K562 (cell line): ENCODE measurements around the gene CCDC194. TPM values are rescaled to one million over a fixed set of nuclear protein-coding genes. Genes with fewer than 3 reads are reported as not detected.

ENCODE experiments used
- L3MBTL2 ChIP-seq: fragments of 450-650 bp; IDR thresholded peaks from 2 replicates; pipeline ENCODE4 v1.6.1; 2016; ENCODE audit warnings: mild to moderate bottlenecking, moderate library complexity
- MED1 ChIP-seq: sonication (generic); formaldehyde crosslinking; IDR thresholded peaks from 2 replicates; pipeline ENCODE4 v1.8.1; 2023; ENCODE audit warnings: missing genetic modification reagents, borderline replicate concordance
- PTRF ChIP-seq: fragments of 450-650 bp; IDR thresholded peaks from 2 replicates; pipeline ENCODE4 v1.6.1; 2016; ENCODE audit warnings: mild to moderate bottlenecking, missing genetic modification characterization, missing compliant biosample characterization
- SPI1 ChIP-seq: IDR thresholded peaks from 2 replicates; pipeline ENCODE4 v1.6.1; 2011; ENCODE audit warnings: low read depth, low read length, control low read depth, borderline replicate concordance
- ZEB2 ChIP-seq: fragments of 450-650 bp; IDR thresholded peaks from 2 replicates; pipeline ENCODE4 v1.6.1; 2016
- polyA plus RNA-seq, 8 experiments: library from polyadenylated mRNA; depleted of rRNA in 4 of 8; stranded (reverse) in 5 of 8; unstranded in 3 of 8; fragments of >200 nt; fragmentation: Nextera tagmentation in 2 of 8; fragmentation: Illumina TruSeq in 1 of 8; extraction: Ambion mirVana in 2 of 8; extraction: Trizol in 1 of 8; gene quantifications; 2 replicates each; pipeline versions ENCODE4 v1.2.1 to v1.2.3, GENCODE V29; 2011 to 2014; ENCODE audit warnings: inconsistent platforms in 1 of 8, missing spikeins in 1 of 8
- total RNA-seq, 7 experiments: library from RNA; depleted of rRNA in 6 of 7; stranded (reverse); fragments of >200 nt in 6 of 7; fragmentation: Illumina TruSeq in 2 of 7; extraction: Trizol in 2 of 7; gene quantifications; 2 replicates each; pipeline versions ENCODE4 v1.2.1 to v1.2.3, GENCODE V29; 2011 to 2021; ENCODE audit warnings: low replicate concordance in 1 of 7
- TF ChIP-seq, protein P1 (sequence below): fragments of 250-450 bp; sonication (Bioruptor Pico); IDR thresholded peaks from 2 replicates; pipeline ENCODE4 v1.8.0; 2022; ENCODE audit warnings: moderate library complexity, mild to moderate bottlenecking, inconsistent platforms
- TF ChIP-seq, protein P2 (sequence below): fragments of 450-650 bp; formaldehyde crosslinking; IDR thresholded peaks from 2 replicates; pipeline ENCODE4 v1.4.0; 2020; ENCODE audit warnings: mild to moderate bottlenecking, mixed read lengths
- TF ChIP-seq, protein P3 (sequence below): fragments of 450-650 bp; IDR thresholded peaks from 2 replicates; pipeline ENCODE4 v1.7.0; 2016; ENCODE audit warnings: borderline replicate concordance
- TF ChIP-seq, protein P4 (sequence below): sonication (generic); formaldehyde crosslinking; IDR thresholded peaks from 2 replicates; pipeline ENCODE4 v1.8.0; 2022; ENCODE audit warnings: mild to moderate bottlenecking, low read depth, missing genetic modification reagents
- TF ChIP-seq, protein P5 (sequence below): sonication (generic); IDR thresholded peaks from 2 replicates; pipeline ENCODE4 v1.6.1; 2016
- TF ChIP-seq, protein P6 (sequence below): sonication (generic); formaldehyde crosslinking; IDR thresholded peaks from 2 replicates; pipeline ENCODE4 v1.8.0; 2022; ENCODE audit warnings: mild to moderate bottlenecking, missing genetic modification reagents
- TF ChIP-seq, protein P7 (sequence below): fragments of 150-350 bp; conservative IDR thresholded peaks from 2 replicates; pipeline ENCODE4 v1.6.1; 2014; ENCODE audit warnings: low read length

CCDC194 gene
- total and polyA plus RNA-seq, 9 of the 15 experiments (the other 6 are each of a cell fraction or from before 2014, with no cell fraction given): 0.13 to 1.3 (median 0.39) TPM; not detected in 3

DNA sequence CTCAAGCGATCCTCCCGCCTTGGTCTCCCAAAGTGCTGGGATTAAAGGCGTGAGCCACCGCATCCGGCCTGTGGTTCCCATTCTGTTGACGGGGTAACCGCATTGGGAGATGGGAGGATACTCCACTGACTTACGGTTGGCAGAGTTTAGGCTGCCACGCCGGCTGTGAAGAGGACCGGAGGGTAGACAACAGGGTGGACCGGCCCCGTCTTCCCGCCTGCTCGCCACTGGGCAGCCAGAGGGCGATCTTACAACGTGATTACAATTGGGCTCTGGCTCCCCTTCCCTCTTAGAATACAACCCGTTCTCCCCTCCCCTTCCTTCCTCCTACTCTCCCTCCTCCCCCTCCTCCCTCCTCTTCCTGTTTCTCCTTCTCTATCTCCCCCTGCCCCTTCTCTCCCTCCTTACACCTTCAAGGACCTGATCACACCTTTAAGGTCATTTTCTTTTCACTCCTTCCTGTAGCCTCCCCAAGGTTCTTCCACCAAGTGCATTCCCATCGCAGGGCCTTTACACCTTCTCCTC, 957 bp upstream of the CCDC194 start (continued):
- TF ChIP-seq, protein P1, sequence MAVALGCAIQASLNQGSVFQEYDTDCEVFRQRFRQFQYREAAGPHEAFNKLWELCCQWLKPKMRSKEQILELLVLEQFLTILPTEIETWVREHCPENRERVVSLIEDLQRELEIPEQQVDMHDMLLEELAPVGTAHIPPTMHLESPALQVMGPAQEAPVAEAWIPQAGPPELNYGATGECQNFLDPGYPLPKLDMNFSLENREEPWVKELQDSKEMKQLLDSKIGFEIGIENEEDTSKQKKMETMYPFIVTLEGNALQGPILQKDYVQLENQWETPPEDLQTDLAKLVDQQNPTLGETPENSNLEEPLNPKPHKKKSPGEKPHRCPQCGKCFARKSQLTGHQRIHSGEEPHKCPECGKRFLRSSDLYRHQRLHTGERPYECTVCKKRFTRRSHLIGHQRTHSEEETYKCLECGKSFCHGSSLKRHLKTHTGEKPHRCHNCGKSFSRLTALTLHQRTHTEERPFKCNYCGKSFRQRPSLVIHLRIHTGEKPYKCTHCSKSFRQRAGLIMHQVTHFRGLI (CRISPR knock-in tag): no peak
- TF ChIP-seq, protein P2, sequence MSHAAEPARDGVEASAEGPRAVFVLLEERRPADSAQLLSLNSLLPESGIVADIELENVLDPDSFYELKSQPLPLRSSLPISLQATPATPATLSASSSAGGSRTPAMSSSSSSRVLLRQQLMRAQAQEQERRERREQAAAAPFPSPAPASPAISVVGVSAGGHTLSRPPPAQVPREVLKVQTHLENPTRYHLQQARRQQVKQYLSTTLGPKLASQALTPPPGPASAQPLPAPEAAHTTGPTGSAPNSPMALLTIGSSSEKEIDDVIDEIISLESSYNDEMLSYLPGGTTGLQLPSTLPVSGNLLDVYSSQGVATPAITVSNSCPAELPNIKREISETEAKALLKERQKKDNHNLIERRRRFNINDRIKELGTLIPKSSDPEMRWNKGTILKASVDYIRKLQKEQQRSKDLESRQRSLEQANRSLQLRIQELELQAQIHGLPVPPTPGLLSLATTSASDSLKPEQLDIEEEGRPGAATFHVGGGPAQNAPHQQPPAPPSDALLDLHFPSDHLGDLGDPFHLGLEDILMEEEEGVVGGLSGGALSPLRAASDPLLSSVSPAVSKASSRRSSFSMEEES: no peak
- TF ChIP-seq ZEB2: no peak; the same call in 1 of the 2 replicates
- 0 out of 2 replicates have a peak, but pooled peaks have one; percentile 15 for TF ChIP-seq L3MBTL2
- TF ChIP-seq, protein P3, sequence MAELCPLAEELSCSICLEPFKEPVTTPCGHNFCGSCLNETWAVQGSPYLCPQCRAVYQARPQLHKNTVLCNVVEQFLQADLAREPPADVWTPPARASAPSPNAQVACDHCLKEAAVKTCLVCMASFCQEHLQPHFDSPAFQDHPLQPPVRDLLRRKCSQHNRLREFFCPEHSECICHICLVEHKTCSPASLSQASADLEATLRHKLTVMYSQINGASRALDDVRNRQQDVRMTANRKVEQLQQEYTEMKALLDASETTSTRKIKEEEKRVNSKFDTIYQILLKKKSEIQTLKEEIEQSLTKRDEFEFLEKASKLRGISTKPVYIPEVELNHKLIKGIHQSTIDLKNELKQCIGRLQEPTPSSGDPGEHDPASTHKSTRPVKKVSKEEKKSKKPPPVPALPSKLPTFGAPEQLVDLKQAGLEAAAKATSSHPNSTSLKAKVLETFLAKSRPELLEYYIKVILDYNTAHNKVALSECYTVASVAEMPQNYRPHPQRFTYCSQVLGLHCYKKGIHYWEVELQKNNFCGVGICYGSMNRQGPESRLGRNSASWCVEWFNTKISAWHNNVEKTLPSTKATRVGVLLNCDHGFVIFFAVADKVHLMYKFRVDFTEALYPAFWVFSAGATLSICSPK: no peak; the same call in 1 of the 2 replicates
- TF ChIP-seq, protein P4, sequence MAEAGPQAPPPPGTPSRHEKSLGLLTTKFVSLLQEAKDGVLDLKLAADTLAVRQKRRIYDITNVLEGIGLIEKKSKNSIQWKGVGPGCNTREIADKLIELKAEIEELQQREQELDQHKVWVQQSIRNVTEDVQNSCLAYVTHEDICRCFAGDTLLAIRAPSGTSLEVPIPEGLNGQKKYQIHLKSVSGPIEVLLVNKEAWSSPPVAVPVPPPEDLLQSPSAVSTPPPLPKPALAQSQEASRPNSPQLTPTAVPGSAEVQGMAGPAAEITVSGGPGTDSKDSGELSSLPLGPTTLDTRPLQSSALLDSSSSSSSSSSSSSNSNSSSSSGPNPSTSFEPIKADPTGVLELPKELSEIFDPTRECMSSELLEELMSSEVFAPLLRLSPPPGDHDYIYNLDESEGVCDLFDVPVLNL (CRISPR knock-in tag): no peak
- TF ChIP-seq, protein P5, sequence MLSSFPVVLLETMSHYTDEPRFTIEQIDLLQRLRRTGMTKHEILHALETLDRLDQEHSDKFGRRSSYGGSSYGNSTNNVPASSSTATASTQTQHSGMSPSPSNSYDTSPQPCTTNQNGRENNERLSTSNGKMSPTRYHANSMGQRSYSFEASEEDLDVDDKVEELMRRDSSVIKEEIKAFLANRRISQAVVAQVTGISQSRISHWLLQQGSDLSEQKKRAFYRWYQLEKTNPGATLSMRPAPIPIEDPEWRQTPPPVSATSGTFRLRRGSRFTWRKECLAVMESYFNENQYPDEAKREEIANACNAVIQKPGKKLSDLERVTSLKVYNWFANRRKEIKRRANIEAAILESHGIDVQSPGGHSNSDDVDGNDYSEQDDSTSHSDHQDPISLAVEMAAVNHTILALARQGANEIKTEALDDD: no peak
- TF ChIP-seq SPI1: peak; percentile 77; the same call in 1 of the 2 replicates
- TF ChIP-seq MED1 (CRISPR knock-in tag): no peak
- TF ChIP-seq, protein P6, sequence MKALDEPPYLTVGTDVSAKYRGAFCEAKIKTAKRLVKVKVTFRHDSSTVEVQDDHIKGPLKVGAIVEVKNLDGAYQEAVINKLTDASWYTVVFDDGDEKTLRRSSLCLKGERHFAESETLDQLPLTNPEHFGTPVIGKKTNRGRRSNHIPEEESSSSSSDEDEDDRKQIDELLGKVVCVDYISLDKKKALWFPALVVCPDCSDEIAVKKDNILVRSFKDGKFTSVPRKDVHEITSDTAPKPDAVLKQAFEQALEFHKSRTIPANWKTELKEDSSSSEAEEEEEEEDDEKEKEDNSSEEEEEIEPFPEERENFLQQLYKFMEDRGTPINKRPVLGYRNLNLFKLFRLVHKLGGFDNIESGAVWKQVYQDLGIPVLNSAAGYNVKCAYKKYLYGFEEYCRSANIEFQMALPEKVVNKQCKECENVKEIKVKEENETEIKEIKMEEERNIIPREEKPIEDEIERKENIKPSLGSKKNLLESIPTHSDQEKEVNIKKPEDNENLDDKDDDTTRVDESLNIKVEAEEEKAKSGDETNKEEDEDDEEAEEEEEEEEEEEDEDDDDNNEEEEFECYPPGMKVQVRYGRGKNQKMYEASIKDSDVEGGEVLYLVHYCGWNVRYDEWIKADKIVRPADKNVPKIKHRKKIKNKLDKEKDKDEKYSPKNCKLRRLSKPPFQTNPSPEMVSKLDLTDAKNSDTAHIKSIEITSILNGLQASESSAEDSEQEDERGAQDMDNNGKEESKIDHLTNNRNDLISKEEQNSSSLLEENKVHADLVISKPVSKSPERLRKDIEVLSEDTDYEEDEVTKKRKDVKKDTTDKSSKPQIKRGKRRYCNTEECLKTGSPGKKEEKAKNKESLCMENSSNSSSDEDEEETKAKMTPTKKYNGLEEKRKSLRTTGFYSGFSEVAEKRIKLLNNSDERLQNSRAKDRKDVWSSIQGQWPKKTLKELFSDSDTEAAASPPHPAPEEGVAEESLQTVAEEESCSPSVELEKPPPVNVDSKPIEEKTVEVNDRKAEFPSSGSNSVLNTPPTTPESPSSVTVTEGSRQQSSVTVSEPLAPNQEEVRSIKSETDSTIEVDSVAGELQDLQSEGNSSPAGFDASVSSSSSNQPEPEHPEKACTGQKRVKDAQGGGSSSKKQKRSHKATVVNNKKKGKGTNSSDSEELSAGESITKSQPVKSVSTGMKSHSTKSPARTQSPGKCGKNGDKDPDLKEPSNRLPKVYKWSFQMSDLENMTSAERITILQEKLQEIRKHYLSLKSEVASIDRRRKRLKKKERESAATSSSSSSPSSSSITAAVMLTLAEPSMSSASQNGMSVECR (CRISPR knock-in tag): peak; percentile 51; the same call in 1 of the 2 replicates
- TF ChIP-seq, protein P7, sequence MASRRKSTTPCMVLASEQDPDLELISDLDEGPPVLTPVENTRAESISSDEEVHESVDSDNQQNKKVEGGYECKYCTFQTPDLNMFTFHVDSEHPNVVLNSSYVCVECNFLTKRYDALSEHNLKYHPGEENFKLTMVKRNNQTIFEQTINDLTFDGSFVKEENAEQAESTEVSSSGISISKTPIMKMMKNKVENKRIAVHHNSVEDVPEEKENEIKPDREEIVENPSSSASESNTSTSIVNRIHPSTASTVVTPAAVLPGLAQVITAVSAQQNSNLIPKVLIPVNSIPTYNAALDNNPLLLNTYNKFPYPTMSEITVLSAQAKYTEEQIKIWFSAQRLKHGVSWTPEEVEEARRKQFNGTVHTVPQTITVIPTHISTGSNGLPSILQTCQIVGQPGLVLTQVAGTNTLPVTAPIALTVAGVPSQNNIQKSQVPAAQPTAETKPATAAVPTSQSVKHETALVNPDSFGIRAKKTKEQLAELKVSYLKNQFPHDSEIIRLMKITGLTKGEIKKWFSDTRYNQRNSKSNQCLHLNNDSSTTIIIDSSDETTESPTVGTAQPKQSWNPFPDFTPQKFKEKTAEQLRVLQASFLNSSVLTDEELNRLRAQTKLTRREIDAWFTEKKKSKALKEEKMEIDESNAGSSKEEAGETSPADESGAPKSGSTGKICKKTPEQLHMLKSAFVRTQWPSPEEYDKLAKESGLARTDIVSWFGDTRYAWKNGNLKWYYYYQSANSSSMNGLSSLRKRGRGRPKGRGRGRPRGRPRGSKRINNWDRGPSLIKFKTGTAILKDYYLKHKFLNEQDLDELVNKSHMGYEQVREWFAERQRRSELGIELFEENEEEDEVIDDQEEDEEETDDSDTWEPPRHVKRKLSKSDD: no peak
- no peak for TF ChIP-seq PTRF (tag)
